Gastrocnemius medialis (tissue), 4 donors: ENCODE data around the gene LPCAT1.

Source experiments
- POLR2A ChIP-seq, 2 donors: fragments of 450-650 bp; IDR thresholded peaks; one replicate each; pipeline ENCODE4 v1.6.1; 2017; ENCODE audit warnings: antibody characterized with exemption in 2 of 2, mild to moderate bottlenecking in 2 of 2, moderate library complexity in 2 of 2
- TF ChIP-seq, protein P1 (sequence below), 5 experiments: fragments of 450-650 bp in 3 of 5; fragments of 200-600 bp in 2 of 5; sonication (generic) in 2 of 5; IDR thresholded peaks in 4 of 5; conservative IDR thresholded peaks in 1 of 5; 1 replicate in 4 of 5; 2 replicates in 1 of 5; pipeline ENCODE4 v1.5.1; 2016 to 2019; ENCODE audit warnings: antibody characterized with exemption in 5 of 5, mild to moderate bottlenecking in 3 of 5, moderate library complexity in 3 of 5

- TF ChIP-seq, protein P1, sequence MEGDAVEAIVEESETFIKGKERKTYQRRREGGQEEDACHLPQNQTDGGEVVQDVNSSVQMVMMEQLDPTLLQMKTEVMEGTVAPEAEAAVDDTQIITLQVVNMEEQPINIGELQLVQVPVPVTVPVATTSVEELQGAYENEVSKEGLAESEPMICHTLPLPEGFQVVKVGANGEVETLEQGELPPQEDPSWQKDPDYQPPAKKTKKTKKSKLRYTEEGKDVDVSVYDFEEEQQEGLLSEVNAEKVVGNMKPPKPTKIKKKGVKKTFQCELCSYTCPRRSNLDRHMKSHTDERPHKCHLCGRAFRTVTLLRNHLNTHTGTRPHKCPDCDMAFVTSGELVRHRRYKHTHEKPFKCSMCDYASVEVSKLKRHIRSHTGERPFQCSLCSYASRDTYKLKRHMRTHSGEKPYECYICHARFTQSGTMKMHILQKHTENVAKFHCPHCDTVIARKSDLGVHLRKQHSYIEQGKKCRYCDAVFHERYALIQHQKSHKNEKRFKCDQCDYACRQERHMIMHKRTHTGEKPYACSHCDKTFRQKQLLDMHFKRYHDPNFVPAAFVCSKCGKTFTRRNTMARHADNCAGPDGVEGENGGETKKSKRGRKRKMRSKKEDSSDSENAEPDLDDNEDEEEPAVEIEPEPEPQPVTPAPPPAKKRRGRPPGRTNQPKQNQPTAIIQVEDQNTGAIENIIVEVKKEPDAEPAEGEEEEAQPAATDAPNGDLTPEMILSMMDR (IDR thresholded peaks at IDR 0.05 in 4 of 5, conservative IDR thresholded peaks at IDR 0.05 in 1 of 5), result no peak
- TF ChIP-seq POLR2A (IDR thresholded peaks at IDR 0.05), result no peak
Observed at GRCh38 chr5:1461396-1461795, 62.4 kb downstream of the LPCAT1 start.
